ENCODE measurements around the gene TOM1. TPM values are rescaled to one million over a fixed set of nuclear protein-coding genes. Genes with fewer than 3 reads are reported as not detected.

The TOM1 gene
- total and polyA plus RNA-seq, 7 experiments from 2014 or later, result 32.3 to 225 (median 55.3) TPM

DNA sequence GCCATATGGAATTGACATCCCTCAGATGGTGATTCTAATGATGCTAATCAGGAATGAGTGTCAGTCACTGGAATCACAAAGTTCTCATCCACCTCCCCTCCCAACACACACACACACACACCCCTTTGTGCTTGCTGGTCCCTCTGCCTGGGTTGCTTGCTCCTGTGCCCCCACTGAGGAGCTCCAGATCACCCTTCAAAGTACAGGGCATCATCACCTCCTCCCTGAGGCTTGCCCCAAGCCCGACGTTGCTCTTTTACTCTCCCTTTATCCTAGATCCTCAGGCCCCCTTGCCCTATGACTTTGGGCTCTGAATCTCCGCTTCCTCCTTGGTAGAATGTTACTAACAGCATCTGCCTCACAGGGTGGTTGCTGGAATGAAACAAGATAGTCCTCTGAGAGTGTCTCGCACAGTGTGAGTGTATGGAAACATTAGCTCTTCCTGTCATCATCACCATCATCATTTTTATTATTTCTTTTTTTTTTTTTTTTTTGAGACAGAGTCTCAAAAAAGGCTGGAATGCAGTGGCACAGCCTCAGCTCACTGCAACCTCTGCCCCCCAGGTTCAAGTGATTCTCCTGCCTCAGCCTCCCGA is 3.4 kb downstream of the TOM1 start:
- Mint-ChIP-seq H3K27ac (peak overlapping the region in 7 of 9 donors; percentile 16 to 64 (median 30)), H3K9me3 (no peaks in the 10 kb centered on the region), H3K27me3 (no peaks in the 10 kb centered on the region), H3K36me3 (peaks cover 0 to 14% (median 3%) of the 10 kb centered on the region in 5 donors), H3K4me3 (peak overlapping the region in 8 of 10 donors; percentile 9 to 60 (median 50)), H3K4me1 (peaks cover 35 to 80% (median 69%) of the 10 kb centered on the region in 7 donors)
- DNase-seq (no peak), ATAC-seq (no peak)
- Histone ChIP-seq H3K27me3 (ENCODE audit: control insufficient read depth in 2 of 2, insufficient read depth in 2 of 2, low read length in 2 of 2) (no peaks in the 10 kb centered on the region), H3K4me3 (ENCODE audit: low read length) (no peak overlapping the region), H3K36me3 (ENCODE audit: control insufficient read depth in 2 of 3, insufficient read depth in 3 of 3, low read length in 3 of 3) (peaks cover 0 to 8% (median 0%) of the 10 kb centered on the region in 3 experiments), H3K4me1 (ENCODE audit: control insufficient read depth in 2 of 2, insufficient read depth in 2 of 2, low read length in 2 of 2) (peaks cover 30 to 37% of the 10 kb centered on the region in 2 donors), H3K27ac (ENCODE audit: low read depth, low read length) (no peak overlapping the region), H3K9me3 (ENCODE audit: control insufficient read depth in 2 of 3, low read length in 3 of 3) (no peaks in the 10 kb centered on the region)
- ChIA-PET CTCF (no interaction called here), POLR2A (interaction anchor here (0.7 to 1.3 kb wide), 2 partner anchors 24 to 27 kb away, joined by 3 to 4 read pairs; no protein-coding TSS in a partner anchor)
- intact Hi-C loops (cut with micrococcal nuclease), result loop anchor here in 1 of 2 donors (10.0 kb wide), 1 partner anchor 52 kb away; no protein-coding TSS in a partner anchor

DNA sequence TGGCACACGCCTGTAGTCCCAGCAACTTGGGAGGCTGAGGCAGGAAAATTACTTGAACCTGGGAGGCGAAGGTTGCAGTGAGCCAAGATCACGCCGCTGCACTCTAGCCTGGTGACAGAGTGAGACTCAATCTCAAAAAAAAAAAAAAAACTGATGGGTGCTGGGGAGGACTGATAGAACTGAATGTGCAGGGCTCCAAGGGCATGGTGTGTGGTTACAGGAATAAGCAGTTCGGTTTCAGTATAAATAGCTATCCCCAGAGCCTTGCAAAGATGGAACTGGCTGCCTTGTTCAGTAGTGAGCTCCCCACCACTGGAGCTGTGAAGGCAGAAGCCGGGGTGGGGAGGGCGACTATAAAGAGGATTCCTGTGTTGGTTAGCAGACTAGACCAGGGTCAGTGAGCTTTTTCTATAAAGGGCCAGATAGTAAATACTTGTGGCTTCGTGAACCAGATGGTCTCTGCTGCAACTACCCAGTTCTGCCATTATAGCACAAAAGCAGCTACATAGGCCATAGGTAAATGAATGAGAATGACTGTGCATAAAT is 5.9 kb downstream of the TOM1 start:
- H3K36me3 ChIP-seq (ENCODE audit: control insufficient read depth in 2 of 3, insufficient read depth in 3 of 3, low read length in 3 of 3), result no peaks in the 10 kb centered on the region

DNA sequence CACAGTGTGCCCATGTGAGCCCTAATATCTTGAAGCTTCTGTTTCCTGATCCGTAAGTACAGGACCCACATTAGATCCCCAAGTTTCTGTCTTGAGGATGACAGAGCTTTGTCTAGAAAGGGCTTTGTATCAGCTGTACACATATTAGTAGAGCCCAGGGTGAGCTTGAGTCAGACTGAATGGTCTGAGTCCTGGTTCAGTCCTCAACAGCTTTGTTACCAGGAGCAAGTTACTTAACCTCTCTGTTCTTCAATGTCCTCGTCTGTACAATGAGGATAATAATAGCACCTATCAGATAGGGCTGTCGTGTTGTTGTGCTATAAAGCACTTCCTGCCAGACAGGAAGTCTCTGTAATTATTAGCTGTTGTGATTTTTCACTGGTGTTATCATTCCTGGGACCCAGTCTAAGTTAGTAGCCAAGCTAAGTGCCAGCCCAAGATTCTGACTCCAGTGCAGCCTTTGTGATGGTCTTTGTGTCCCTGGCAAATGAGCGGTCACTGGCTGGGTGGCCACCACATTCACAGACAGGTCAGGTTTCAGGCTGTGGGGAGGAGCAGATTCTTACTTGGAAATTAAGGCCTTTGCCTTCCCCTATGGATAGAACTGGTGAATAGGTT is 6.8 kb downstream of the TOM1 start:
- Histone ChIP-seq H3K4me1 (ENCODE audit: control insufficient read depth in 2 of 2, insufficient read depth in 2 of 2, low read length in 2 of 2) (peaks cover 39 to 46% of the 10 kb centered on the region in 2 donors), H3K27me3 (ENCODE audit: control insufficient read depth in 2 of 2, insufficient read depth in 2 of 2, low read length in 2 of 2) (no peaks in the 10 kb centered on the region), H3K27ac (ENCODE audit: low read depth, low read length) (no peak overlapping the region), H3K4me3 (ENCODE audit: low read length) (no peak overlapping the region), H3K9me3 (ENCODE audit: control insufficient read depth in 2 of 3, low read length in 3 of 3) (no peaks in the 10 kb centered on the region), H3K36me3 (ENCODE audit: control insufficient read depth in 2 of 3, insufficient read depth in 3 of 3, low read length in 3 of 3) (no peaks in the 10 kb centered on the region)
- Mint-ChIP-seq H3K4me1 (peaks cover 53 to 93% (median 86%) of the 10 kb centered on the region in 7 donors), H3K36me3 (peaks cover 0 to 21% (median 3%) of the 10 kb centered on the region in 5 donors), H3K27me3 (no peaks in the 10 kb centered on the region), H3K9me3 (peaks cover 0 to 2% (median 0%) of the 10 kb centered on the region in 11 donors), H3K27ac (peak overlapping the region; percentile 21 to 92 (median 54)), H3K4me3 (peak overlapping the region; percentile 19 to 78 (median 63))
- peak in 2 of 9 donors; percentile 13 to 25 for DNase-seq
- intact Hi-C loops (cut with micrococcal nuclease), result loop anchor here in 1 of 2 donors (10.0 kb wide), 1 partner anchor 48 kb away; no protein-coding TSS in a partner anchor
- CTCF ChIA-PET, result interaction anchor here (1.0 kb wide), 1 partner anchor 24 kb away, joined by 6 read pairs; no protein-coding TSS in a partner anchor
- peak; percentile 46 for ATAC-seq
- POLR2A ChIA-PET, result interaction anchor here (1.0 to 2.0 kb wide), 3 partner anchors 23 to 342 kb away, joined by 3 to 10 read pairs (median 8); partner anchors contain the start of gene HMGXB4

More for the DNA sequence above, 5.9 kb downstream of the TOM1 start:
- Histone ChIP-seq H3K4me1 (ENCODE audit: control insufficient read depth in 2 of 2, insufficient read depth in 2 of 2, low read length in 2 of 2) (peaks cover 44 to 46% of the 10 kb centered on the region in 2 donors), H3K27me3 (ENCODE audit: control insufficient read depth in 2 of 2, insufficient read depth in 2 of 2, low read length in 2 of 2) (no peaks in the 10 kb centered on the region), H3K4me3 (ENCODE audit: low read length) (no peak overlapping the region), H3K9me3 (ENCODE audit: control insufficient read depth in 2 of 3, low read length in 3 of 3) (no peaks in the 10 kb centered on the region), H3K27ac (ENCODE audit: low read depth, low read length) (no peak overlapping the region)
- H3K27me3 Mint-ChIP-seq, result no peaks in the 10 kb centered on the region
- ATAC-seq (no peak), DNase-seq (peak in 1 of 9 donors; percentile 15)
- peaks cover 0 to 18% (median 3%) of the 10 kb centered on the region in 5 donors for H3K36me3 Mint-ChIP-seq
- CTCF ChIA-PET, result no interaction called here
- POLR2A ChIA-PET, result interaction anchor here (0.7 to 2.0 kb wide), 5 partner anchors 24 to 1068 kb away, joined by 3 to 10 read pairs (median 4); partner anchors contain the start of genes APOL6 and HMGXB4
- intact Hi-C loops (cut with micrococcal nuclease), result loop anchor here in 1 of 2 donors (10.0 kb wide), 1 partner anchor 49 kb away; no protein-coding TSS in a partner anchor
- peaks cover 0 to under 1% (median 0%) of the 10 kb centered on the region in 11 donors for H3K9me3 Mint-ChIP-seq
- H3K27ac Mint-ChIP-seq, result peak overlapping the region in 2 of 9 donors; percentile 17 to 89
- H3K4me1 Mint-ChIP-seq, result peaks cover 51 to 92% (median 85%) of the 10 kb centered on the region in 7 donors
- peak overlapping the region in 6 of 10 donors; percentile 26 to 58 (median 43) for H3K4me3 Mint-ChIP-seq

DNA sequence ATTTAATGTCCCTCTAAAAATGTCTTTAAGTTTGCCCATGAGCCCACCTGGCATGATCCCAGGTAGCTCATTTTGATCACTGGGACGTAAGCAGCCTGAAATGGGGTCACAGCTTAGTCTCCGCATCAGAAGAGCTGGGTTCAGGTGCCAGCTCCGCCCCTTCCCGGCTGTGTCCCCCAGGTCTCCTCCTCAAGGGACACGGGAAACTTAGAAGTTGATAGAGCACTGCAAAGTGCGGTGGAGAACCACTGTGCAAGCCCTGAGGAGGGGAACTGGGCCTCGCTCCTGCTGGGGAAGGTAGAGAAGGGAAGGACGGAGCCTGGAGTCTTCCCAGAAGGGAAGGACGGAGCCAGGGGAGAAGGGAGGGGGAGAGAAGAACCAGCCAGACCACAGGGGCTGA is 7.7 kb downstream of the TOM1 start:
- Histone ChIP-seq H3K27ac (ENCODE audit: low read depth, low read length) (no peak overlapping the region), H3K36me3 (ENCODE audit: control insufficient read depth in 2 of 3, insufficient read depth in 3 of 3, low read length in 3 of 3) (no peaks in the 10 kb centered on the region), H3K4me3 (ENCODE audit: low read length) (no peak overlapping the region), H3K27me3 (ENCODE audit: control insufficient read depth in 2 of 2, insufficient read depth in 2 of 2, low read length in 2 of 2) (no peaks in the 10 kb centered on the region), H3K4me1 (ENCODE audit: control insufficient read depth in 2 of 2, insufficient read depth in 2 of 2, low read length in 2 of 2) (peaks cover 37 to 42% of the 10 kb centered on the region in 2 donors), H3K9me3 (ENCODE audit: control insufficient read depth in 2 of 3, low read length in 3 of 3) (no peaks in the 10 kb centered on the region)
- CTCF ChIA-PET, result no interaction called here
- Mint-ChIP-seq H3K4me3 (peak overlapping the region in 5 of 10 donors; percentile 56 to 78 (median 61)), H3K4me1 (peaks cover 53 to 94% (median 86%) of the 10 kb centered on the region in 7 donors), H3K27ac (peak overlapping the region in 7 of 9 donors; percentile 51 to 92 (median 70)), H3K9me3 (peaks cover 0 to 2% (median 0%) of the 10 kb centered on the region in 11 donors), H3K27me3 (no peaks in the 10 kb centered on the region), H3K36me3 (peaks cover 0 to 21% (median 3%) of the 10 kb centered on the region in 5 donors)
- no peak for ATAC-seq
- DNase-seq, result peak in 1 of 9 donors; percentile 19
- POLR2A ChIA-PET, result interaction anchor here (1.9 to 2.0 kb wide), 2 partner anchors 23 to 50 kb away, joined by 8 to 10 read pairs; partner anchors contain the start of gene HMGXB4
- intact Hi-C loops (cut with micrococcal nuclease), result loop anchor here in 1 of 2 donors (10.0 kb wide), 1 partner anchor 47 kb away; no protein-coding TSS in a partner anchor

DNA sequence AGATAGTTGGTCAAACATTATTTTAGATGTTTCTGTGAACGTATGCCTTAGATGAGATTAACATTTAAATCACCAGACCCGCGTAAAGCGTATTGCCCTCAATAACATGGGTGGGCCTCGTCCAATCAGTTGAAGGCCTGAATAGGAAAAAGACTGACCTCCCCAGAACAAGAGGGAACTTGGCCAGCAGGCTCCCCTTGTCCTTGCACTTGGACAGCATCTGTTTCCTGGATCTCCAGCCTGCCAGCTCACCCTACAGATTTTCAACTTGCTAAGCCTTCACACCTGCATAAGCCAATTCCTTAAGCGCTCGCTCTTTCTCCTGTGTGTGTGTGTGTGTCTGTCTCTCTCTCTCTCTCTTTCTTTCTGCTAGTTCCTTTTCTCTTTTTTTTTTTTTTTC is 8.2 kb downstream of the TOM1 start:
- Histone ChIP-seq H3K4me1 (ENCODE audit: control insufficient read depth in 2 of 2, insufficient read depth in 2 of 2, low read length in 2 of 2) (peaks cover 37 to 39% of the 10 kb centered on the region in 2 donors), H3K9me3 (ENCODE audit: control insufficient read depth in 2 of 3, low read length in 3 of 3) (no peaks in the 10 kb centered on the region), H3K27ac (ENCODE audit: low read depth, low read length) (no peak overlapping the region), H3K36me3 (ENCODE audit: control insufficient read depth in 2 of 3, insufficient read depth in 3 of 3, low read length in 3 of 3) (no peaks in the 10 kb centered on the region), H3K4me3 (ENCODE audit: low read length) (no peak overlapping the region), H3K27me3 (ENCODE audit: control insufficient read depth in 2 of 2, insufficient read depth in 2 of 2, low read length in 2 of 2) (no peaks in the 10 kb centered on the region)
- ATAC-seq, result no peak
- Mint-ChIP-seq H3K27ac (peak overlapping the region; percentile 33 to 91 (median 68)), H3K9me3 (peaks cover 0 to 2% (median 0%) of the 10 kb centered on the region in 11 donors), H3K36me3 (peaks cover 0 to 19% (median 3%) of the 10 kb centered on the region in 5 donors), H3K27me3 (no peaks in the 10 kb centered on the region), H3K4me3 (peak overlapping the region in 9 of 10 donors; percentile 10 to 76 (median 58)), H3K4me1 (peaks cover 57 to 94% (median 86%) of the 10 kb centered on the region in 7 donors)
- POLR2A ChIA-PET, result interaction anchor here (3.9 kb wide), 1 partner anchor 9 kb away, joined by 28 read pairs; the partner anchor contains the start of gene TOM1
- DNase-seq, result no peak
- CTCF ChIA-PET, result no interaction called here
- intact Hi-C loops (cut with micrococcal nuclease), result loop anchor here in 1 of 2 donors (10.0 kb wide), 1 partner anchor 47 kb away; no protein-coding TSS in a partner anchor
